Neural progenitor cell (in vitro differentiated cells): ENCODE data around the gene TMSB4X.

Experiments used
- CTCF ChIP-seq: fragments of 200-600 bp; sonication (generic); IDR thresholded peaks from 2 replicates; pipeline ENCODE4 v1.5.1; 2017; ENCODE audit warnings: antibody characterized with exemption, mild to moderate bottlenecking
- EZH2 ChIP-seq: fragments of 200-600 bp; sonication (generic); IDR thresholded peaks from 2 replicates; pipeline ENCODE4 v1.6.1; 2017; ENCODE audit warnings: antibody characterized with exemption, mild to moderate bottlenecking, moderate library complexity

- no peak for TF ChIP-seq CTCF
- TF ChIP-seq EZH2 = no peak
These were observed 45.2 kb upstream of the TMSB4X start for GRCh38 chrX:12929701-12930100.
